HepG2 (cell line): ENCODE results near the gene SSX2IP. TPM values are rescaled to one million over a fixed set of nuclear protein-coding genes. Genes with fewer than 3 reads are reported as not detected.

Experiments used
- CHD4 ChIP-seq: fragments of 200-600 bp; sonication (generic); IDR thresholded peaks from 2 replicates; pipeline ENCODE4 v1.7.0; 2017; ENCODE audit warnings: mild to moderate bottlenecking, low read length, borderline replicate concordance
- ERF ChIP-seq: IDR thresholded peaks from 2 replicates; pipeline ENCODE4 v1.6.1; 2018; ENCODE audit warnings: missing biosample characterization, missing genetic modification reagents
- MATR3 ChIP-seq: sonication (generic); formaldehyde crosslinking; IDR thresholded peaks from 2 replicates; pipeline ENCODE4 v1.4.0; 2020; ENCODE audit warnings: missing genetic modification reagents
- MNT ChIP-seq: fragments of 450-650 bp; IDR thresholded peaks from 2 replicates; pipeline ENCODE4 v1.6.1; 2016
- MXD4 ChIP-seq: IDR thresholded peaks from 2 replicates; pipeline ENCODE4 v1.6.1; 2016; ENCODE audit warnings: mild to moderate bottlenecking, missing biosample characterization, missing genetic modification reagents
- MYC ChIP-seq: sonication (generic); formaldehyde crosslinking; IDR thresholded peaks from 2 replicates; pipeline ENCODE4 v1.9.0; 2021; ENCODE audit warnings: missing genetic modification reagents, borderline replicate concordance
- NFIB ChIP-seq: sonication (generic); formaldehyde crosslinking; IDR thresholded peaks from 2 replicates; pipeline ENCODE4 v1.9.0; 2021; ENCODE audit warnings: missing genetic modification reagents, mild to moderate bottlenecking, borderline replicate concordance
- NFYC ChIP-seq: IDR thresholded peaks from 2 replicates; pipeline ENCODE4 v1.6.1; 2016; ENCODE audit warnings: missing genetic modification reagents, missing compliant biosample characterization
- SIN3A ChIP-seq: IDR thresholded peaks from 2 replicates; pipeline ENCODE4 v1.6.1; 2011; ENCODE audit warnings: low read depth, mild to moderate bottlenecking, control low read depth, low read length, borderline replicate concordance
- SP2 ChIP-seq: sonication (generic); formaldehyde crosslinking; IDR thresholded peaks from 2 replicates; pipeline ENCODE4 v1.5.1; 2020; ENCODE audit warnings: mild to moderate bottlenecking, missing genetic modification reagents
- SSRP1 ChIP-seq: IDR thresholded peaks from 2 replicates; pipeline ENCODE4 v1.6.1; 2016; ENCODE audit warnings: control low read depth
- TEAD3 ChIP-seq: optimal IDR thresholded peaks from 2 replicates; pipeline ENCODE3; 2016; ENCODE audit warnings: borderline replicate concordance
- THRA ChIP-seq: sonication (generic); formaldehyde crosslinking; IDR thresholded peaks from 2 replicates; pipeline ENCODE4 v1.4.0; 2020; ENCODE audit warnings: missing genetic modification reagents, borderline replicate concordance
- ZEB1 ChIP-seq: IDR thresholded peaks from 2 replicates; pipeline ENCODE4 v1.6.1; 2012; ENCODE audit warnings: mild to moderate bottlenecking, low read depth, inconsistent platforms; ENCODE audit not compliant: insufficient replicate concordance
- ZNF30 ChIP-seq: sonication (generic); formaldehyde crosslinking; IDR thresholded peaks from 2 replicates; pipeline ENCODE4 v1.5.0; 2020; ENCODE audit warnings: mild to moderate bottlenecking, missing genetic modification reagents
- ZNF382 ChIP-seq: sonication (generic); formaldehyde crosslinking; IDR thresholded peaks from 2 replicates; pipeline ENCODE4 v1.5.0; 2020; ENCODE audit warnings: missing genetic modification reagents, mild to moderate bottlenecking, borderline replicate concordance
- ZNF501 ChIP-seq: sonication (generic); formaldehyde crosslinking; IDR thresholded peaks from 2 replicates; pipeline ENCODE4 v1.5.1; 2020; ENCODE audit warnings: mild to moderate bottlenecking, moderate library complexity, missing genetic modification reagents
- ZNF512B ChIP-seq: sonication (generic); formaldehyde crosslinking; IDR thresholded peaks from 2 replicates; pipeline ENCODE4 v1.5.1; 2020; ENCODE audit warnings: missing genetic modification reagents, mild to moderate bottlenecking, borderline replicate concordance
- ZNF691 ChIP-seq: sonication (generic); formaldehyde crosslinking; IDR thresholded peaks from 2 replicates; pipeline ENCODE4 v1.4.0; 2020; ENCODE audit warnings: missing genetic modification reagents, low read depth, mild to moderate bottlenecking, borderline replicate concordance
- ZNF703 ChIP-seq: sonication (generic); formaldehyde crosslinking; IDR thresholded peaks from 2 replicates; pipeline ENCODE4 v1.5.1; 2020; ENCODE audit warnings: missing genetic modification reagents, mild to moderate bottlenecking, moderate library complexity, borderline replicate concordance
- ZNF747 ChIP-seq: sonication (generic); formaldehyde crosslinking; IDR thresholded peaks from 2 replicates; pipeline ENCODE4 v1.8.1; 2023; ENCODE audit warnings: missing genetic modification reagents, mild to moderate bottlenecking, borderline replicate concordance
- ZNF775 ChIP-seq: sonication (generic); formaldehyde crosslinking; IDR thresholded peaks from 2 replicates; pipeline ENCODE4 v1.4.0; 2020; ENCODE audit warnings: missing genetic modification reagents, mild to moderate bottlenecking, moderate library complexity, borderline replicate concordance
- ZSCAN29 ChIP-seq: sonication (generic); formaldehyde crosslinking; conservative IDR thresholded peaks from 2 replicates; pipeline ENCODE4 v1.4.0; 2020; ENCODE audit warnings: mild to moderate bottlenecking, missing genetic modification reagents
- polyA plus RNA-seq, 8 experiments: library from polyadenylated mRNA; depleted of rRNA in 3 of 8; stranded (reverse) in 7 of 8; unstranded in 1 of 8; fragments of >200 nt; fragmentation: Illumina TruSeq in 4 of 8; extraction: Trizol in 4 of 8; gene quantifications; 2 replicates each; pipeline versions ENCODE4 v1.2.1 to v1.2.3, GENCODE V29; 2011 to 2016; ENCODE audit warnings: low read depth in 4 of 8, missing spikeins in 1 of 8, mixed read lengths in 1 of 8; ENCODE audit not compliant: insufficient read depth in 1 of 8
- total RNA-seq, 5 experiments: library from RNA; depleted of rRNA; stranded (reverse); fragments of >200 nt; fragmentation: Illumina TruSeq; extraction: Trizol; gene quantifications; 2 replicates each; pipeline ENCODE4 v1.2.3, GENCODE V29; 2016; ENCODE audit warnings: low read depth in 1 of 5

The SSX2IP gene
- total and polyA plus RNA-seq, 2 of the 13 experiments (the other 11 are each of a cell fraction or from before 2014, with no cell fraction given): 2.7 to 23.7 TPM

GRCh38 chr1:84603941-84604830, 86.1 kb downstream of the SSX2IP start (continued):
- TF ChIP-seq MATR3 (CRISPR knock-in tag) (no peak), THRA (CRISPR knock-in tag) (peak; percentile 81; the same call in 1 of the 2 replicates), ZNF775 (CRISPR knock-in tag) (no peak), SIN3A (peak; percentile 30; the same call in 1 of the 2 replicates), SP2 (CRISPR knock-in tag) (no peak), ZNF501 (CRISPR knock-in tag) (no peak), ZNF30 (CRISPR knock-in tag) (no peak), ERF (CRISPR knock-in tag) (no peak), ZNF512B (CRISPR knock-in tag) (no peak), SSRP1 (CRISPR knock-in tag) (no peak), MYC (CRISPR knock-in tag) (peak; percentile 62; the same call in 1 of the 2 replicates), ZNF747 (CRISPR knock-in tag) (no peak), ZNF382 (CRISPR knock-in tag) (no peak), NFYC (no peak), NFIB (CRISPR knock-in tag) (no peak), ZSCAN29 (CRISPR knock-in tag) (no peak), MNT (0 out of 2 replicates have a peak, but pooled peaks have one; percentile 48), MXD4 (CRISPR knock-in tag) (peak; percentile 42; the same call in 1 of the 2 replicates), ZNF703 (no peak), CHD4 (no peak), ZNF691 (CRISPR knock-in tag) (0 out of 2 replicates have a peak, but pooled peaks have one; percentile 28), ZEB1 (no peak), TEAD3 (CRISPR knock-in tag) (peak; percentile 72)
